ENCODE results near the gene ARL15. TPM values are rescaled to one million over a fixed set of nuclear protein-coding genes. Genes with fewer than 3 reads are reported as not detected.

Gene ARL15
- total and polyA plus RNA-seq, 4 donors, result 5.0 to 24.8 (median 13.3) TPM

- TF ChIP-seq, protein P1, sequence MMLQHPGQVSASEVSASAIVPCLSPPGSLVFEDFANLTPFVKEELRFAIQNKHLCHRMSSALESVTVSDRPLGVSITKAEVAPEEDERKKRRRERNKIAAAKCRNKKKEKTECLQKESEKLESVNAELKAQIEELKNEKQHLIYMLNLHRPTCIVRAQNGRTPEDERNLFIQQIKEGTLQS (IDR thresholded peaks at IDR 0.05), result no peak
- no peak for TF ChIP-seq TAF1 (conservative IDR thresholded peaks at IDR 0.05)
- TF ChIP-seq JUND (IDR thresholded peaks at IDR 0.05), result no peak
- TF ChIP-seq GABPA (IDR thresholded peaks at IDR 0.05 in 1 of 2, conservative IDR thresholded peaks at IDR 0.05 in 1 of 2), result no peak
- no peak for TF ChIP-seq EGR1 (IDR thresholded peaks at IDR 0.05; ENCODE audit: low read depth in 2 of 2)
- TF ChIP-seq, protein P2, sequence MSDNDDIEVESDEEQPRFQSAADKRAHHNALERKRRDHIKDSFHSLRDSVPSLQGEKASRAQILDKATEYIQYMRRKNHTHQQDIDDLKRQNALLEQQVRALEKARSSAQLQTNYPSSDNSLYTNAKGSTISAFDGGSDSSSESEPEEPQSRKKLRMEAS (IDR thresholded peaks at IDR 0.05), result no peak
- TF ChIP-seq NR2F2 (IDR thresholded peaks at IDR 0.05), result no peak
- no peak for TF ChIP-seq YY1 (IDR thresholded peaks at IDR 0.05)
- no peak for TF ChIP-seq FOXA1 (IDR thresholded peaks at IDR 0.05)
- TF ChIP-seq, protein P3, sequence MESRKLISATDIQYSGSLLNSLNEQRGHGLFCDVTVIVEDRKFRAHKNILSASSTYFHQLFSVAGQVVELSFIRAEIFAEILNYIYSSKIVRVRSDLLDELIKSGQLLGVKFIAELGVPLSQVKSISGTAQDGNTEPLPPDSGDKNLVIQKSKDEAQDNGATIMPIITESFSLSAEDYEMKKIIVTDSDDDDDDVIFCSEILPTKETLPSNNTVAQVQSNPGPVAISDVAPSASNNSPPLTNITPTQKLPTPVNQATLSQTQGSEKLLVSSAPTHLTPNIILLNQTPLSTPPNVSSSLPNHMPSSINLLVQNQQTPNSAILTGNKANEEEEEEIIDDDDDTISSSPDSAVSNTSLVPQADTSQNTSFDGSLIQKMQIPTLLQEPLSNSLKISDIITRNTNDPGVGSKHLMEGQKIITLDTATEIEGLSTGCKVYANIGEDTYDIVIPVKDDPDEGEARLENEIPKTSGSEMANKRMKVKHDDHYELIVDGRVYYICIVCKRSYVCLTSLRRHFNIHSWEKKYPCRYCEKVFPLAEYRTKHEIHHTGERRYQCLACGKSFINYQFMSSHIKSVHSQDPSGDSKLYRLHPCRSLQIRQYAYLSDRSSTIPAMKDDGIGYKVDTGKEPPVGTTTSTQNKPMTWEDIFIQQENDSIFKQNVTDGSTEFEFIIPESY (IDR thresholded peaks at IDR 0.05), result no peak
- no peak for TF ChIP-seq RAD21 (IDR thresholded peaks at IDR 0.05)
- TF ChIP-seq, protein P4, sequence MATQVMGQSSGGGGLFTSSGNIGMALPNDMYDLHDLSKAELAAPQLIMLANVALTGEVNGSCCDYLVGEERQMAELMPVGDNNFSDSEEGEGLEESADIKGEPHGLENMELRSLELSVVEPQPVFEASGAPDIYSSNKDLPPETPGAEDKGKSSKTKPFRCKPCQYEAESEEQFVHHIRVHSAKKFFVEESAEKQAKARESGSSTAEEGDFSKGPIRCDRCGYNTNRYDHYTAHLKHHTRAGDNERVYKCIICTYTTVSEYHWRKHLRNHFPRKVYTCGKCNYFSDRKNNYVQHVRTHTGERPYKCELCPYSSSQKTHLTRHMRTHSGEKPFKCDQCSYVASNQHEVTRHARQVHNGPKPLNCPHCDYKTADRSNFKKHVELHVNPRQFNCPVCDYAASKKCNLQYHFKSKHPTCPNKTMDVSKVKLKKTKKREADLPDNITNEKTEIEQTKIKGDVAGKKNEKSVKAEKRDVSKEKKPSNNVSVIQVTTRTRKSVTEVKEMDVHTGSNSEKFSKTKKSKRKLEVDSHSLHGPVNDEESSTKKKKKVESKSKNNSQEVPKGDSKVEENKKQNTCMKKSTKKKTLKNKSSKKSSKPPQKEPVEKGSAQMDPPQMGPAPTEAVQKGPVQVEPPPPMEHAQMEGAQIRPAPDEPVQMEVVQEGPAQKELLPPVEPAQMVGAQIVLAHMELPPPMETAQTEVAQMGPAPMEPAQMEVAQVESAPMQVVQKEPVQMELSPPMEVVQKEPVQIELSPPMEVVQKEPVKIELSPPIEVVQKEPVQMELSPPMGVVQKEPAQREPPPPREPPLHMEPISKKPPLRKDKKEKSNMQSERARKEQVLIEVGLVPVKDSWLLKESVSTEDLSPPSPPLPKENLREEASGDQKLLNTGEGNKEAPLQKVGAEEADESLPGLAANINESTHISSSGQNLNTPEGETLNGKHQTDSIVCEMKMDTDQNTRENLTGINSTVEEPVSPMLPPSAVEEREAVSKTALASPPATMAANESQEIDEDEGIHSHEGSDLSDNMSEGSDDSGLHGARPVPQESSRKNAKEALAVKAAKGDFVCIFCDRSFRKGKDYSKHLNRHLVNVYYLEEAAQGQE (IDR thresholded peaks at IDR 0.05), result no peak
- no peak for TF ChIP-seq FOXA2 (IDR thresholded peaks at IDR 0.05)
- no peak for TF ChIP-seq HNF4A (conservative IDR thresholded peaks at IDR 0.05)
- TF ChIP-seq SP1 (IDR thresholded peaks at IDR 0.05), result no peak
- TF ChIP-seq, protein P5, sequence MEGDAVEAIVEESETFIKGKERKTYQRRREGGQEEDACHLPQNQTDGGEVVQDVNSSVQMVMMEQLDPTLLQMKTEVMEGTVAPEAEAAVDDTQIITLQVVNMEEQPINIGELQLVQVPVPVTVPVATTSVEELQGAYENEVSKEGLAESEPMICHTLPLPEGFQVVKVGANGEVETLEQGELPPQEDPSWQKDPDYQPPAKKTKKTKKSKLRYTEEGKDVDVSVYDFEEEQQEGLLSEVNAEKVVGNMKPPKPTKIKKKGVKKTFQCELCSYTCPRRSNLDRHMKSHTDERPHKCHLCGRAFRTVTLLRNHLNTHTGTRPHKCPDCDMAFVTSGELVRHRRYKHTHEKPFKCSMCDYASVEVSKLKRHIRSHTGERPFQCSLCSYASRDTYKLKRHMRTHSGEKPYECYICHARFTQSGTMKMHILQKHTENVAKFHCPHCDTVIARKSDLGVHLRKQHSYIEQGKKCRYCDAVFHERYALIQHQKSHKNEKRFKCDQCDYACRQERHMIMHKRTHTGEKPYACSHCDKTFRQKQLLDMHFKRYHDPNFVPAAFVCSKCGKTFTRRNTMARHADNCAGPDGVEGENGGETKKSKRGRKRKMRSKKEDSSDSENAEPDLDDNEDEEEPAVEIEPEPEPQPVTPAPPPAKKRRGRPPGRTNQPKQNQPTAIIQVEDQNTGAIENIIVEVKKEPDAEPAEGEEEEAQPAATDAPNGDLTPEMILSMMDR (IDR thresholded peaks at IDR 0.05; ENCODE audit: low read depth, low read length, missing input control), result no peak
- Histone ChIP-seq H3K27ac (ENCODE audit: low read depth in 1 of 2, low read length in 2 of 2) (no peak overlapping the region), H3K36me3 (ENCODE audit: control insufficient read depth in 4 of 4, insufficient read depth in 3 of 4, low read depth in 1 of 4, low read length in 3 of 4) (peaks cover 0 to 1% (median 0%) of the 10 kb centered on the region in 4 donors), H3K4me3 (ENCODE audit: low read depth in 1 of 3, low read length in 3 of 3) (no peak overlapping the region), H3K9me3 (ENCODE audit: control insufficient read depth in 4 of 4, low read length in 3 of 4) (no peaks in the 10 kb centered on the region), H3K4me1 (ENCODE audit: control insufficient read depth in 4 of 4, insufficient read depth in 4 of 4, low read length in 3 of 4) (peaks cover 0 to 9% (median 4%) of the 10 kb centered on the region in 4 donors), H3K9ac (ENCODE audit: low read depth in 1 of 2, low read length in 2 of 2) (no peak overlapping the region), H3K27me3 (ENCODE audit: control insufficient read depth in 4 of 4, insufficient read depth in 4 of 4, low read length in 3 of 4) (no peaks in the 10 kb centered on the region)
- no peak for DNase-seq (ENCODE audit: low spot score)
- 95% methylated on average over 5 of the region's 5 CpGs for WGBS
These were observed 308.2 kb downstream of the ARL15 start for GRCh38 chr5:54001976-54002775.

Measured in liver (tissue), 9 donors.